B cell (primary cell): Measurements from ENCODE around the gene GOLIM4. TPM values are rescaled to one million over a fixed set of nuclear protein-coding genes. Genes with fewer than 3 reads are reported as not detected.

Source experiments
- ATAC-seq: fragments of 200-7000 bp; cut with Tn5 transposase; one replicate; pipeline ENCODE4 v1.10.0; 2021; ENCODE audit warnings: low read depth, mild to moderate bottlenecking, moderate number of reproducible peaks, moderate library complexity
- CTCF ChIA-PET: fragments of 350-600 bp; sonication (Branson Sonifier 250); formaldehyde crosslinking; loops from one replicate; lab custom pipeline; 2021; ENCODE audit warnings: antibody characterized with exemption, inconsistent platforms; lab: Charles Lee
- POLR2A ChIA-PET: fragments of 350-600 bp; sonication (Branson Sonifier 250); formaldehyde crosslinking; loops from one replicate; lab custom pipeline; 2021; ENCODE audit warnings: antibody characterized with exemption; lab: Charles Lee
- DNase-seq: peaks from one replicate; pipeline ENCODE4 v3.0.0; 2013
- H2AFZ ChIP-seq: 2 replicates; pipeline ENCODE4 v1.6.1; 2012; ENCODE audit warnings: mild to moderate bottlenecking, low read depth, low read length; ENCODE audit not compliant: insufficient read depth, poor library complexity, severe bottlenecking
- H3K27ac ChIP-seq, 2 donors: 1 replicate in 1 of 2; 2 replicates in 1 of 2; pipeline ENCODE4 v1.5.1; 2012 to 2013; ENCODE audit warnings: low read length in 2 of 2, mild to moderate bottlenecking in 2 of 2, moderate library complexity in 1 of 2
- H3K27me3 ChIP-seq, 4 experiments: fragments of 200-600 bp in 1 of 4; sonication (generic) in 1 of 4; replicated peaks in 1 of 4; 1 replicate in 2 of 4; 2 replicates in 2 of 4; pipeline versions ENCODE4 v1.6.1 to v1.7.0; 2013 to 2016; ENCODE audit warnings: low read length in 3 of 4, mild to moderate bottlenecking in 2 of 4, mixed read lengths in 1 of 4, moderate library complexity in 1 of 4; ENCODE audit not compliant: insufficient read depth in 4 of 4, control insufficient read depth in 3 of 4; ENCODE audit errors: control extremely low read depth in 1 of 4
- H3K36me3 ChIP-seq, 2 experiments: replicated peaks in 1 of 2; 1 replicate in 1 of 2; 2 replicates in 1 of 2; pipeline versions ENCODE4 v1.6.1 to v1.7.1; 2013; ENCODE audit warnings: low read length in 1 of 2; ENCODE audit not compliant: insufficient read depth in 2 of 2, control insufficient read depth in 1 of 2; ENCODE audit errors: control extremely low read depth in 1 of 2, extremely low read depth in 1 of 2
- H3K4me1 ChIP-seq, 2 donors: fragments of 200-600 bp in 1 of 2; sonication (generic) in 1 of 2; 1 replicate in 1 of 2; 2 replicates in 1 of 2; pipeline versions ENCODE4 v1.5.1 to v1.6.1; 2013 to 2017; ENCODE audit warnings: low read length in 2 of 2; ENCODE audit not compliant: control insufficient read depth in 2 of 2, insufficient read depth in 2 of 2
- H3K4me2 ChIP-seq: replicated peaks from 2 replicates; pipeline ENCODE3; 2012; ENCODE audit warnings: mild to moderate bottlenecking, low read depth, low read length; ENCODE audit not compliant: poor library complexity, severe bottlenecking
- H3K4me3 ChIP-seq, 5 experiments: fragments of 200-600 bp in 1 of 5; sonication (generic) in 1 of 5; 1 replicate in 3 of 5; 2 replicates in 2 of 5; pipeline versions ENCODE4 v1.5.1 to v1.7.0; 2011 to 2016; ENCODE audit warnings: low read length in 4 of 5, mild to moderate bottlenecking in 4 of 5, low read depth in 2 of 5, control low read depth in 1 of 5, moderate library complexity in 1 of 5; ENCODE audit not compliant: insufficient read depth in 1 of 5; ENCODE audit errors: control extremely low read depth in 1 of 5, extremely low read depth in 1 of 5
- H3K79me2 ChIP-seq: fragments of 200-600 bp; sonication (generic); one replicate; pipeline ENCODE4 v1.6.0; 2016; ENCODE audit warnings: low read length; ENCODE audit not compliant: control insufficient read depth, insufficient read depth
- H3K9ac ChIP-seq: fragments of 200-600 bp; sonication (generic); 2 replicates; pipeline ENCODE4 v1.6.1; 2017; ENCODE audit warnings: mild to moderate bottlenecking, low read length, moderate library complexity
- H3K9me3 ChIP-seq, 3 donors: one replicate each; pipeline versions ENCODE4 v1.6.1 to v1.7.1; 2013; ENCODE audit warnings: low read length in 2 of 3; ENCODE audit not compliant: control insufficient read depth in 2 of 3, insufficient read depth in 1 of 3; ENCODE audit errors: control extremely low read depth in 1 of 3
- H4K20me1 ChIP-seq: 2 replicates; pipeline ENCODE4 v1.6.0; 2012; ENCODE audit warnings: mild to moderate bottlenecking, low read length; ENCODE audit not compliant: insufficient read depth, control insufficient read depth, poor library complexity, severe bottlenecking
- H3K27ac Mint-ChIP-seq: one replicate; pipeline ENCODE4 v1.8.0; 2021; ENCODE audit warnings: mixed read lengths
- H3K27me3 Mint-ChIP-seq: one replicate; pipeline ENCODE4 v1.8.0; 2021; ENCODE audit warnings: mixed read lengths
- H3K4me1 Mint-ChIP-seq: one replicate; pipeline ENCODE4 v1.8.0; 2021; ENCODE audit warnings: mixed read lengths
- H3K4me3 Mint-ChIP-seq: one replicate; pipeline ENCODE4 v1.8.0; 2021; ENCODE audit warnings: mixed read lengths
- H3K9me3 Mint-ChIP-seq: one replicate; pipeline ENCODE4 v1.8.0; 2022; ENCODE audit warnings: mixed read lengths; ENCODE audit not compliant: insufficient read depth
- CTCF ChIP-seq: fragments of 200-600 bp; IDR thresholded peaks from one replicate; pipeline ENCODE4 v1.8.0; 2022; ENCODE audit warnings: antibody characterized with exemption, mild to moderate bottlenecking
- EZH2 ChIP-seq: IDR thresholded peaks from 2 replicates; pipeline ENCODE4 v1.6.1; 2012; ENCODE audit warnings: borderline replicate concordance, low read depth, mild to moderate bottlenecking, moderate library complexity, low read length; ENCODE audit not compliant: insufficient read depth, poor library complexity, severe bottlenecking
- WGBS: methylation state at CpG from one replicate; pipeline ENCODE4 v1.1.5; 2013; ENCODE audit warnings: missing lambda C conversion rate; ENCODE audit not compliant: insufficient coverage; 5-methylcytosine and 5-hydroxymethylcytosine counted together
- intact Hi-C: fragments of 100-400 bp; cut with micrococcal nuclease; formaldehyde crosslinking; loops from one replicate; pipeline ENCODE4 v1.10.0; 2022
- polyA plus RNA-seq: library from polyadenylated mRNA; depleted of rRNA; stranded (reverse); fragments of >200 nt; gene quantifications from 2 replicates; pipeline ENCODE4 v1.2.3, GENCODE V29; 2012
- total RNA-seq, 2 donors: library from RNA; stranded (reverse); fragments of 120-200 nt in 1 of 2; gene quantifications; 1 replicate in 1 of 2; 2 replicates in 1 of 2; pipeline versions ENCODE4 v1.2.3 to v1.2.4, GENCODE V29; 2013 to 2022

GOLIM4 gene
- total and polyA plus RNA-seq, 2 donors (not counting 1 experiment from before 2014, with no cell fraction given) = 2.5 to 9.3 TPM

- Mint-ChIP-seq H3K4me1 (no peaks in the 10 kb centered on the region), H3K9me3 (peaks cover 3% of the 10 kb centered on the region), H3K27me3 (peaks cover 8% of the 10 kb centered on the region), H3K27ac (no peak overlapping the region), H3K4me3 (no peak overlapping the region)
- H3K4me3 ChIP-seq = no peak overlapping the region
- H3K27ac ChIP-seq = no peak overlapping the region
- no peaks in the 10 kb centered on the region for H4K20me1 ChIP-seq
- intact Hi-C loops = no loop called here
- H3K36me3 ChIP-seq = no peaks in the 10 kb centered on the region
- POLR2A ChIA-PET = no interaction called here
- no peaks in the 10 kb centered on the region for H3K79me2 ChIP-seq
- CTCF ChIA-PET = no interaction called here
- DNase-seq (no peak), ATAC-seq (no peak)
- no peak overlapping the region for H3K9ac ChIP-seq
- H3K9me3 ChIP-seq = peaks cover 0 to 3% (median 0%) of the 10 kb centered on the region in 3 donors
- no peak overlapping the region for H2AFZ ChIP-seq
- no peak overlapping the region for H3K4me2 ChIP-seq
- no peaks in the 10 kb centered on the region for H3K4me1 ChIP-seq
- TF ChIP-seq CTCF (no peak), EZH2 (no peak)
- H3K27me3 ChIP-seq = no peaks in the 10 kb centered on the region
Measured at GRCh38 chr3:168104361-168104760, 8.6 kb upstream of the GOLIM4 start.

GRCh38 chr3:168102735-168103410 lies 7.1 kb upstream of the GOLIM4 start:
- Histone ChIP-seq H3K4me2 (no peak overlapping the region), H3K79me2 (no peaks in the 10 kb centered on the region), H2AFZ (no peak overlapping the region), H3K27ac (no peak overlapping the region), H3K9ac (no peak overlapping the region), H3K27me3 (no peaks in the 10 kb centered on the region), H3K36me3 (no peaks in the 10 kb centered on the region), H3K9me3 (peaks cover 0 to 3% (median 0%) of the 10 kb centered on the region in 3 donors), H4K20me1 (no peaks in the 10 kb centered on the region), H3K4me1 (no peaks in the 10 kb centered on the region), H3K4me3 (no peak overlapping the region)
- no peak for DNase-seq
- peaks cover 8% of the 10 kb centered on the region for H3K27me3 Mint-ChIP-seq
- WGBS = 83% methylated on average over 1 of the region's 4 CpGs
- H3K4me3 Mint-ChIP-seq = no peak overlapping the region
- ChIA-PET POLR2A (no interaction called here), CTCF (no interaction called here)
- ATAC-seq = no peak
- H3K27ac Mint-ChIP-seq = no peak overlapping the region
- intact Hi-C loops = no loop called here
- peaks cover 3% of the 10 kb centered on the region for H3K9me3 Mint-ChIP-seq
- H3K4me1 Mint-ChIP-seq = no peaks in the 10 kb centered on the region
- no peak for TF ChIP-seq EZH2
- no peak for TF ChIP-seq CTCF
